WTC11 (cell line): ENCODE data around the gene KCNH3. TPM values are rescaled to one million over a fixed set of nuclear protein-coding genes. Genes with fewer than 3 reads are reported as not detected.

Experiments
- ATAC-seq: fragments of 200-7000 bp; cut with Tn5 transposase; 2 replicates; pipeline ENCODE4 v1.10.0; 2021; ENCODE audit warnings: mild to moderate bottlenecking, moderate library complexity
- CTCF ChIA-PET: fragments of 300-600 bp; sonication (Branson Sonifier 250); formaldehyde crosslinking; loops from one replicate; lab custom pipeline; 2021; ENCODE audit warnings: antibody characterized with exemption; lab: Charles Lee
- POLR2A ChIA-PET: fragments of 350-600 bp; sonication (Branson Sonifier 250); formaldehyde crosslinking; loops from one replicate; lab custom pipeline; 2021; ENCODE audit warnings: antibody characterized with exemption; lab: Charles Lee
- DNase-seq: peaks from one replicate; pipeline ENCODE4 v3.0.0; 2021; ENCODE audit warnings: low spot score
- H3K27ac Mint-ChIP-seq: 2 replicates; pipeline ENCODE4 v1.8.0; 2021; ENCODE audit warnings: mixed read lengths
- H3K27me3 Mint-ChIP-seq: 2 replicates; pipeline ENCODE4 v1.8.0; 2021; ENCODE audit warnings: low read depth, mild to moderate bottlenecking, moderate library complexity, mixed read lengths
- H3K36me3 Mint-ChIP-seq: 2 replicates; pipeline ENCODE4 v1.8.0; 2021; ENCODE audit warnings: mixed read lengths
- H3K4me1 Mint-ChIP-seq: 2 replicates; pipeline ENCODE4 v1.8.0; 2022; ENCODE audit warnings: mixed read lengths
- H3K4me3 Mint-ChIP-seq: 2 replicates; pipeline ENCODE4 v1.8.0; 2021; ENCODE audit warnings: mild to moderate bottlenecking, moderate library complexity, mixed read lengths
- H3K9me3 Mint-ChIP-seq: 2 replicates; pipeline ENCODE4 v1.8.0; 2021; ENCODE audit warnings: mixed read lengths
- FOXP1 ChIP-seq: sonication (generic); formaldehyde crosslinking; IDR thresholded peaks from 2 replicates; pipeline ENCODE4 v1.8.0; 2022; ENCODE audit warnings: missing genetic modification reagents, mild to moderate bottlenecking, moderate library complexity, borderline replicate concordance
- PRRX2 ChIP-seq: fragments of 250-450 bp; sonication (Bioruptor Pico); IDR thresholded peaks from 2 replicates; pipeline ENCODE4 v1.8.0; 2021; ENCODE audit warnings: mild to moderate bottlenecking
- SOX15 ChIP-seq: fragments of 250-450 bp; sonication (Bioruptor Pico); IDR thresholded peaks from 2 replicates; pipeline ENCODE4 v1.9.0; 2021; ENCODE audit warnings: mild to moderate bottlenecking
- STAT6 ChIP-seq: sonication (generic); formaldehyde crosslinking; conservative IDR thresholded peaks from 2 replicates; pipeline ENCODE4 v1.8.1; 2023; ENCODE audit warnings: mild to moderate bottlenecking, low read depth, missing genetic modification reagents, moderate library complexity
- ZNF219 ChIP-seq: sonication (generic); formaldehyde crosslinking; IDR thresholded peaks from 2 replicates; pipeline ENCODE4 v1.8.0; 2023; ENCODE audit warnings: missing genetic modification reagents, mild to moderate bottlenecking, borderline replicate concordance
- ZNF317 ChIP-seq: sonication (generic); formaldehyde crosslinking; IDR thresholded peaks from 2 replicates; pipeline ENCODE4 v1.8.1; 2023; ENCODE audit warnings: low read depth, mild to moderate bottlenecking, moderate library complexity, missing genetic modification reagents, borderline replicate concordance
- total RNA-seq: library from RNA; stranded (reverse); gene quantifications from 3 replicates; pipeline ENCODE4 v1.2.3, GENCODE V29; 2021
- TF ChIP-seq, protein P1 (sequence below): sonication (generic); formaldehyde crosslinking; IDR thresholded peaks from 2 replicates; pipeline ENCODE4 v1.8.1; 2023; ENCODE audit warnings: mild to moderate bottlenecking, missing genetic modification reagents, borderline replicate concordance
- TF ChIP-seq, protein P2 (sequence below): sonication (generic); formaldehyde crosslinking; IDR thresholded peaks from 2 replicates; pipeline ENCODE4 v1.8.1; 2023; ENCODE audit warnings: mild to moderate bottlenecking, missing genetic modification reagents

Gene KCNH3
- total RNA-seq, 1 experiment from 2014 or later, result 0.44 TPM

- TF ChIP-seq, protein P1, sequence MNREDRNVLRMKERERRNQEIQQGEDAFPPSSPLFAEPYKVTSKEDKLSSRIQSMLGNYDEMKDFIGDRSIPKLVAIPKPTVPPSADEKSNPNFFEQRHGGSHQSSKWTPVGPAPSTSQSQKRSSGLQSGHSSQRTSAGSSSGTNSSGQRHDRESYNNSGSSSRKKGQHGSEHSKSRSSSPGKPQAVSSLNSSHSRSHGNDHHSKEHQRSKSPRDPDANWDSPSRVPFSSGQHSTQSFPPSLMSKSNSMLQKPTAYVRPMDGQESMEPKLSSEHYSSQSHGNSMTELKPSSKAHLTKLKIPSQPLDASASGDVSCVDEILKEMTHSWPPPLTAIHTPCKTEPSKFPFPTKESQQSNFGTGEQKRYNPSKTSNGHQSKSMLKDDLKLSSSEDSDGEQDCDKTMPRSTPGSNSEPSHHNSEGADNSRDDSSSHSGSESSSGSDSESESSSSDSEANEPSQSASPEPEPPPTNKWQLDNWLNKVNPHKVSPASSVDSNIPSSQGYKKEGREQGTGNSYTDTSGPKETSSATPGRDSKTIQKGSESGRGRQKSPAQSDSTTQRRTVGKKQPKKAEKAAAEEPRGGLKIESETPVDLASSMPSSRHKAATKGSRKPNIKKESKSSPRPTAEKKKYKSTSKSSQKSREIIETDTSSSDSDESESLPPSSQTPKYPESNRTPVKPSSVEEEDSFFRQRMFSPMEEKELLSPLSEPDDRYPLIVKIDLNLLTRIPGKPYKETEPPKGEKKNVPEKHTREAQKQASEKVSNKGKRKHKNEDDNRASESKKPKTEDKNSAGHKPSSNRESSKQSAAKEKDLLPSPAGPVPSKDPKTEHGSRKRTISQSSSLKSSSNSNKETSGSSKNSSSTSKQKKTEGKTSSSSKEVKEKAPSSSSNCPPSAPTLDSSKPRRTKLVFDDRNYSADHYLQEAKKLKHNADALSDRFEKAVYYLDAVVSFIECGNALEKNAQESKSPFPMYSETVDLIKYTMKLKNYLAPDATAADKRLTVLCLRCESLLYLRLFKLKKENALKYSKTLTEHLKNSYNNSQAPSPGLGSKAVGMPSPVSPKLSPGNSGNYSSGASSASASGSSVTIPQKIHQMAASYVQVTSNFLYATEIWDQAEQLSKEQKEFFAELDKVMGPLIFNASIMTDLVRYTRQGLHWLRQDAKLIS (CRISPR knock-in tag), result no peak
- TF ChIP-seq, all 79 proteins: peak for 0
Measured at GRCh38 chr12:49519574-49519936, 19.3 kb upstream of the KCNH3 start (continued).

GRCh38 chr12:49521389-49521788 lies 17.4 kb upstream of the KCNH3 start:
- Mint-ChIP-seq H3K36me3 (peaks cover 26% of the 10 kb centered on the region), H3K4me3 (no peak overlapping the region)
- TF ChIP-seq ZNF219, result no peak
- no peak for TF ChIP-seq PRRX2 (CRISPR knock-in tag)
- no peak for TF ChIP-seq FOXP1 (CRISPR knock-in tag)
- TF ChIP-seq STAT6 (CRISPR knock-in tag), result no peak
- no peak for TF ChIP-seq ZNF317 (CRISPR knock-in tag)
- no peak for TF ChIP-seq SOX15 (CRISPR knock-in tag)
- TF ChIP-seq, all 79 proteins: peak for 0
- DNase-seq (no peak), ATAC-seq (no peak)
- H3K27me3 Mint-ChIP-seq, result no peaks in the 10 kb centered on the region
- H3K27ac Mint-ChIP-seq, result no peak overlapping the region; the same call in 1 of the 2 replicates
- H3K9me3 Mint-ChIP-seq, result no peaks in the 10 kb centered on the region
- ChIA-PET POLR2A (no interaction called here), CTCF (interaction anchor here (0.6 kb wide), 1 partner anchor 220 kb away, joined by 7 read pairs; the partner anchor contains the start of gene TMBIM6)
- no peaks in the 10 kb centered on the region for H3K4me1 Mint-ChIP-seq

DNA sequence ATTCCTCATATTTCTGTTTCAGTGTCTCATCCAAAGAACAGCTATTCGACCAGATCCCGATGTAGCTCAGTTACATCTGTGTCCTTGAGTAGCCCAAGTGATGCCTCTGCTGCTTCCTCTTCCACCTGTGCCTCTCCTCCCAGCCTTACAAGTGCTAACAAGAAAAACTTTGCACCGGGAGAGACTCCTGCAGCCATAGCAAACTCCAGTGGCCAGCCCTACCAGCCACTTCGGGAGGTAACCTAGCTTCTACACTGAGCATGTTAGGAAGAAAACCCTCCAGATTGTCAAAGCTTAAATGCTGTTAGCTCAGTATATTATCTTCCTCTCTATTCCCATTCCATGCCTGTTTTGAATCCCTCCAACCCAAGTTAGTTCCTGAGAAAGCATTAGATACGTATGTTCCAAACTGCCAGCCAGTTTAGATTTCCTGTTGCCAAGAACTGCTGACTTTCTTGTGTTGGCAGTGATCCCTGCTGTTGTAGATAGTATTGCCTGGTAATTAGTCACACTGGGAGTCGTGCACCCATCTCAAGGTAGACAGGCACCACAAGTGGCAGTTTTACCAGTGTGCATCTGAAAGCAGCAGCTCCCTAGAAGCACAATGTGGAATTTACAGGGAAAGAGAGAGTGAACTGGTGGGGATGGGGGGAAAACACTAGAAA lies 14.0 kb upstream of the KCNH3 start:
- H3K4me1 Mint-ChIP-seq, result peaks cover 8% of the 10 kb centered on the region
- TF ChIP-seq, protein P2, sequence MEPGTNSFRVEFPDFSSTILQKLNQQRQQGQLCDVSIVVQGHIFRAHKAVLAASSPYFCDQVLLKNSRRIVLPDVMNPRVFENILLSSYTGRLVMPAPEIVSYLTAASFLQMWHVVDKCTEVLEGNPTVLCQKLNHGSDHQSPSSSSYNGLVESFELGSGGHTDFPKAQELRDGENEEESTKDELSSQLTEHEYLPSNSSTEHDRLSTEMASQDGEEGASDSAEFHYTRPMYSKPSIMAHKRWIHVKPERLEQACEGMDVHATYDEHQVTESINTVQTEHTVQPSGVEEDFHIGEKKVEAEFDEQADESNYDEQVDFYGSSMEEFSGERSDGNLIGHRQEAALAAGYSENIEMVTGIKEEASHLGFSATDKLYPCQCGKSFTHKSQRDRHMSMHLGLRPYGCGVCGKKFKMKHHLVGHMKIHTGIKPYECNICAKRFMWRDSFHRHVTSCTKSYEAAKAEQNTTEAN (CRISPR knock-in tag), result no peak
- TF ChIP-seq, protein P1 (CRISPR knock-in tag), result no peak
- H3K36me3 Mint-ChIP-seq, result peaks cover 33% of the 10 kb centered on the region
- H3K27ac Mint-ChIP-seq, result no peak overlapping the region
- ChIA-PET CTCF (interaction anchor here (0.8 to 1.2 kb wide), 3 partner anchors 11 to 168 kb away, joined by 3 to 4 read pairs (median 3); no protein-coding TSS in a partner anchor), POLR2A (no interaction called here)
- no peaks in the 10 kb centered on the region for H3K27me3 Mint-ChIP-seq
- no peak for DNase-seq
- no peaks in the 10 kb centered on the region for H3K9me3 Mint-ChIP-seq
- ATAC-seq, result no peak
- no peak overlapping the region for H3K4me3 Mint-ChIP-seq
